HepG2 (cell line): ENCODE data around the gene TRAF4. TPM values are rescaled to one million over a fixed set of nuclear protein-coding genes. Genes with fewer than 3 reads are reported as not detected.

ENCODE experiments used
- ATAC-seq: fragments of 200-7000 bp; cut with Tn5 transposase; 3 replicates; pipeline ENCODE4 v1.9.1; 2020; ENCODE audit warnings: mild to moderate bottlenecking, moderate library complexity
- BruUV-seq: library from RNA; stranded (reverse); fragments of 400-500 nt; replicated peaks from 2 replicates; lab custom pipeline; 2021; lab: Mats Ljungman, UMichigan
- CTCF ChIA-PET: fragments of 300-600 bp; formaldehyde crosslinking; extraction: SDS; loops from one replicate; lab custom pipeline; 2021; ENCODE audit warnings: low total read pairs, inconsistent platforms, low intra/inter-chr PET ratio; lab: Yijun Ruan, JAX
- POLR2A ChIA-PET: fragments of 350-600 bp; sonication (Branson Sonifier 250); formaldehyde crosslinking; loops from one replicate; lab custom pipeline; 2020; ENCODE audit warnings: antibody characterized with exemption, inconsistent platforms; lab: Yijun Ruan, JAX
- DNase-seq: peaks from one replicate; pipeline ENCODE4 v3.0.0-alpha.2; 2015; ENCODE audit warnings: low spot score
- FAIRE-seq: peaks from 3 replicates; lab custom pipeline; 2011; peaks lifted over from hg19 to GRCh38; lab: Jason Lieb, UNC
- H2AFZ ChIP-seq: one replicate; pipeline ENCODE4 v1.6.1; 2011; ENCODE audit warnings: low read length, inconsistent platforms
- H3K27ac ChIP-seq: fragments of 300-600 bp; 3 replicates; pipeline ENCODE4 v1.8.0; 2011; ENCODE audit warnings: mixed run types, mild to moderate bottlenecking, mixed read lengths, low read length, inconsistent platforms; ENCODE audit not compliant: insufficient read depth; ENCODE audit errors: extremely low read length
- H3K27me3 ChIP-seq, 2 experiments: fragments of 200-600 bp in 1 of 2; 2 replicates in 1 of 2; 3 replicates in 1 of 2; pipeline versions ENCODE4 v1.6.0 to v1.8.0; 2011; ENCODE audit warnings: low read length in 2 of 2, mild to moderate bottlenecking in 2 of 2, moderate library complexity in 2 of 2, inconsistent platforms in 1 of 2; ENCODE audit not compliant: insufficient read depth in 2 of 2, control insufficient read depth in 1 of 2
- H3K36me3 ChIP-seq, 2 experiments: fragments of 200-600 bp in 1 of 2; replicated peaks in 1 of 2; 2 replicates in 1 of 2; 3 replicates in 1 of 2; pipeline versions ENCODE4 v1.5.1 to v1.8.0; 2011; ENCODE audit warnings: low read length in 2 of 2, inconsistent platforms in 1 of 2; ENCODE audit not compliant: insufficient read depth in 2 of 2, control insufficient read depth in 1 of 2
- H3K4me1 ChIP-seq: 2 replicates; pipeline ENCODE4 v1.5.1; 2012; ENCODE audit warnings: low read length, inconsistent platforms; ENCODE audit not compliant: insufficient read depth
- H3K4me2 ChIP-seq: 2 replicates; pipeline ENCODE4 v1.6.0; 2011; ENCODE audit warnings: low read depth, low read length, inconsistent platforms
- H3K4me3 ChIP-seq, 3 experiments: fragments of 200-600 bp in 1 of 3; sonication (generic), shearing (Covaris generic) in 1 of 3; replicated peaks in 1 of 3; 2 replicates each; pipeline ENCODE4 v1.5.1; 2011 to 2016; ENCODE audit warnings: low read length in 3 of 3, inconsistent platforms in 2 of 3, low read depth in 2 of 3, mild to moderate bottlenecking in 2 of 3, control low read depth in 1 of 3, mixed read lengths in 1 of 3; ENCODE audit not compliant: insufficient read depth in 1 of 3
- H3K79me2 ChIP-seq: one replicate; pipeline ENCODE4 v1.6.1; 2011; ENCODE audit warnings: low read length, inconsistent platforms; ENCODE audit not compliant: insufficient read depth
- H3K9ac ChIP-seq: 2 replicates; pipeline ENCODE4 v1.6.0; 2011; ENCODE audit warnings: mild to moderate bottlenecking, low read depth, low read length, inconsistent platforms; ENCODE audit not compliant: insufficient read depth
- H3K9me3 ChIP-seq: 2 replicates; pipeline ENCODE4 v1.5.1; 2012; ENCODE audit warnings: mild to moderate bottlenecking, low read length
- H4K20me1 ChIP-seq: 2 replicates; pipeline ENCODE4 v1.6.0; 2011; ENCODE audit warnings: inconsistent platforms, mild to moderate bottlenecking, low read length, moderate library complexity; ENCODE audit not compliant: insufficient read depth
- ATF7-NPFF ChIP-seq: sonication (generic); formaldehyde crosslinking; IDR thresholded peaks from 2 replicates; pipeline ENCODE4 v1.8.1; 2023; ENCODE audit warnings: mild to moderate bottlenecking, low read depth, missing genetic modification reagents, moderate library complexity
- MAFK ChIP-seq, 2 experiments: IDR thresholded peaks in 1 of 2; conservative IDR thresholded peaks in 1 of 2; 2 replicates each; pipeline ENCODE4 v1.6.1; 2011; ENCODE audit warnings: improper control_type of control experiment in 2 of 2, low read length in 2 of 2
- NCOR1 ChIP-seq: fragments of 200-600 bp; sonication (generic); IDR thresholded peaks from 2 replicates; pipeline ENCODE4 v1.7.0; 2017; ENCODE audit warnings: antibody characterized with exemption, low read length, borderline replicate concordance
- NFYB ChIP-seq: sonication (generic); formaldehyde crosslinking; IDR thresholded peaks from 2 replicates; pipeline ENCODE4 v1.4.0; 2020; ENCODE audit warnings: missing genetic modification reagents
- RBAK ChIP-seq: sonication (generic); formaldehyde crosslinking; IDR thresholded peaks from 2 replicates; pipeline ENCODE4 v1.5.1; 2020; ENCODE audit warnings: mild to moderate bottlenecking, missing genetic modification reagents
- RCOR2 ChIP-seq: IDR thresholded peaks from 2 replicates; pipeline ENCODE4 v1.6.1; 2016; ENCODE audit warnings: missing biosample characterization, missing genetic modification reagents
- REXO4 ChIP-seq: sonication (generic); formaldehyde crosslinking; IDR thresholded peaks from 2 replicates; pipeline ENCODE4 v1.8.0; 2022; ENCODE audit warnings: missing genetic modification reagents, mild to moderate bottlenecking, borderline replicate concordance
- SMAD1 ChIP-seq: sonication (generic); formaldehyde crosslinking; IDR thresholded peaks from 2 replicates; pipeline ENCODE4 v1.4.0; 2020; ENCODE audit warnings: missing genetic modification reagents, low read depth, mild to moderate bottlenecking, borderline replicate concordance
- U2AF2 ChIP-seq: fragments of 200-400 bp; formaldehyde crosslinking; IDR thresholded peaks from 2 replicates; pipeline ENCODE4 v1.6.1; 2017; ENCODE audit warnings: low read depth, mild to moderate bottlenecking, low read length
- ZNF292 ChIP-seq: sonication (generic); formaldehyde crosslinking; IDR thresholded peaks from 2 replicates; pipeline ENCODE4 v1.8.1; 2022; ENCODE audit warnings: mild to moderate bottlenecking, low read depth, missing genetic modification reagents, borderline replicate concordance
- ZNF33A ChIP-seq: sonication (generic); formaldehyde crosslinking; IDR thresholded peaks from 2 replicates; pipeline ENCODE4 v1.5.1; 2020; ENCODE audit warnings: missing genetic modification reagents, mild to moderate bottlenecking, moderate library complexity, borderline replicate concordance
- ZNF75D ChIP-seq: sonication (generic); formaldehyde crosslinking; IDR thresholded peaks from 2 replicates; pipeline ENCODE4 v1.8.1; 2023; ENCODE audit warnings: missing genetic modification reagents, mild to moderate bottlenecking, borderline replicate concordance
- WGBS: methylation state at CpG from one replicate; pipeline ENCODE4 v1.1.6; 2017; ENCODE audit warnings: low lambda C conversion rate; 5-methylcytosine and 5-hydroxymethylcytosine counted together
- in situ Hi-C: cut with HindIII; loops from 2 replicates; pipeline ENCODE4 v1.10.0; 2017; ENCODE audit warnings: low pct_unique_long_range_greater_than_20kb; ENCODE audit not compliant: extremely low pct_ligation_motif_present
- intact Hi-C: fragments of 100-400 bp; cut with micrococcal nuclease; formaldehyde crosslinking; loops from one replicate; pipeline ENCODE4 v1.10.0; 2022; ENCODE audit not compliant: unreplicated experiment
- polyA plus RNA-seq, 8 experiments: library from polyadenylated mRNA; depleted of rRNA in 3 of 8; stranded (reverse) in 7 of 8; unstranded in 1 of 8; fragments of >200 nt; fragmentation: Illumina TruSeq in 4 of 8; extraction: Trizol in 4 of 8; gene quantifications; 2 replicates each; pipeline versions ENCODE4 v1.2.1 to v1.2.3, GENCODE V29; 2011 to 2016; ENCODE audit warnings: low read depth in 4 of 8, missing spikeins in 1 of 8, mixed read lengths in 1 of 8; ENCODE audit not compliant: insufficient read depth in 1 of 8
- total RNA-seq, 5 experiments: library from RNA; depleted of rRNA; stranded (reverse); fragments of >200 nt; fragmentation: Illumina TruSeq; extraction: Trizol; gene quantifications; 2 replicates each; pipeline ENCODE4 v1.2.3, GENCODE V29; 2016; ENCODE audit warnings: low read depth in 1 of 5
- TF ChIP-seq, protein P1 (sequence below): sonication (generic); formaldehyde crosslinking; IDR thresholded peaks from 2 replicates; pipeline ENCODE4 v1.4.0; 2020; ENCODE audit warnings: mild to moderate bottlenecking, missing genetic modification reagents
- TF ChIP-seq, protein P2 (sequence below): sonication (generic); formaldehyde crosslinking; IDR thresholded peaks from 2 replicates; pipeline ENCODE4 v1.5.1; 2020; ENCODE audit warnings: mild to moderate bottlenecking, missing genetic modification reagents, borderline replicate concordance

TRAF4 gene
- total and polyA plus RNA-seq, 2 of the 13 experiments (the other 11 are each of a cell fraction or from before 2014, with no cell fraction given), result 86.0 to 89.9 TPM

DNA sequence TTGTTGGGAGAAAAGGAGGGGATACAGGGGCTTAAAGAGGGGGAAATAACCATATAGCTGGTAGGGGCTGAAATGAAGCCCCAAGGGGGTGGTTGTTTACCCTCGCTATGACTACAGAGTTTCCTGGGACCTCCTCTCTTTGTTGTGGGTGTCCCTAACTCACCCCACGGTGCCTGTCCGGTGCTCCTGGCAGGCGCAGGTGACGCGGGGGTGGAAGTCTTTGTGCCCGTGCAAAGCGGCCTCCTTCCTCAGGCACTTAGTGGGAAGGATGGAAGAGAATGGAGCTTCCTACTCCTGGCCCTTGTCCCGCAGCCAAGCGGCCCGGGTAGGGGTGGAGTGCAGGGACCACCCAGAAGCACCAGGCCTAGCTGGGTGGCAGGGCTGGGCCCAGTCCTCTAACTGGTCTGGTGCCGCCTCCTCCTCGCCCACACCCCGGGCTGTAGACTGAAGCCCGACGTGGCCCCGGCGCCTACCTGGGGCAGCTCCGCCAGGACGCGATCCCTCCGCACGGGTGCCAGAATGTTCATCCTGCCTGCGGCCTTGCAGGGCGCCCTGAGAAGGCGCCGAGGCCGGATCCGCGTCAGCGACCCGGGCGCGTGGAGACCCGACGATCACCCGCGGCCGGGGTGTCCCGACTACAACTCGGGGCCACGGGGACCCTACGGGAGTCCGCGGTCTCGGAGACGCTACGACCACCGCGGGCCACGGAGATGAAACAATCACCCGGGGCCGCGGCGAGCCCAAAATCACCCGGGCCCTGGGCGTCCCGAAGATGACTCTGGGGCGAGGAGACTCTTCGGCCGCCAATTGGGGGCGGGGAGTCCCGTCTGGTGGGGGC is 26.9 kb upstream of the TRAF4 start:
- POLR2A ChIA-PET, result interaction anchor here (10.1 kb wide), 1 partner anchor 18 kb away, joined by 145 read pairs; no protein-coding TSS in a partner anchor
- TF ChIP-seq ZNF33A (CRISPR knock-in tag) (no peak), RCOR2 (no peak), REXO4 (no peak), NCOR1 (no peak), ZNF292 (CRISPR knock-in tag) (no peak), ATF7-NPFF (no peak), NFYB (CRISPR knock-in tag) (no peak), RBAK (CRISPR knock-in tag) (no peak), SMAD1 (CRISPR knock-in tag) (no peak), U2AF2 (no peak), ZNF75D (CRISPR knock-in tag) (no peak), MAFK (conservative IDR thresholded peaks at IDR 0.05 in 1 of 2, IDR thresholded peaks at IDR 0.05 in 1 of 2; ENCODE audit: low read length in 2 of 2) (no peak)
- TF ChIP-seq, protein P1, sequence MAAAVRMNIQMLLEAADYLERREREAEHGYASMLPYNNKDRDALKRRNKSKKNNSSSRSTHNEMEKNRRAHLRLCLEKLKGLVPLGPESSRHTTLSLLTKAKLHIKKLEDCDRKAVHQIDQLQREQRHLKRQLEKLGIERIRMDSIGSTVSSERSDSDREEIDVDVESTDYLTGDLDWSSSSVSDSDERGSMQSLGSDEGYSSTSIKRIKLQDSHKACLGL, result no peak
- TF ChIP-seq, protein P2, sequence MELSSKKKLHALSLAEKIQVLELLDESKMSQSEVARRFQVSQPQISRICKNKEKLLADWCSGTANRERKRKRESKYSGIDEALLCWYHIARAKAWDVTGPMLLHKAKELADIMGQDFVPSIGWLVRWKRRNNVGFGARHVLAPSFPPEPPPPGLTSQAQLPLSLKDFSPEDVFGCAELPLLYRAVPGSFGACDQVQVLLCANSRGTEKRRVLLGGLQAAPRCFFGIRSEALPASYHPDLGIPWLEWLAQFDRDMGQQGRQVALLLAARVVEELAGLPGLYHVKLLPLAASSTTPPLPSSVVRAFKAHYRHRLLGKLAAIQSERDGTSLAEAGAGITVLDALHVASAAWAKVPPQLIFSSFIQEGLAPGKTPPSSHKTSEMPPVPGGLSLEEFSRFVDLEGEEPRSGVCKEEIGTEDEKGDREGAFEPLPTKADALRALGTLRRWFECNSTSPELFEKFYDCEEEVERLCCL, result no peak
- H3K27me3 ChIP-seq, result peaks cover 2 to 3% of the 10 kb centered on the region in 2 experiments; a peak in 3 of 5 replicates
- no peaks in the 10 kb centered on the region for H3K9me3 ChIP-seq
- CTCF ChIA-PET, result no interaction called here
- peaks cover 1 to 12% of the 10 kb centered on the region in 2 experiments; a peak in 1 of 5 replicates for H3K36me3 ChIP-seq
- H3K79me2 ChIP-seq, result peaks cover 20% of the 10 kb centered on the region
- FAIRE-seq, result no peak
- WGBS, result 84% methylated on average over 49 of the region's 63 CpGs
- BruUV-seq, result no TSS peak
- no peak overlapping the region for H3K9ac ChIP-seq
- no peak overlapping the region for H2AFZ ChIP-seq
- no peak for ATAC-seq
- no peak overlapping the region for H3K4me2 ChIP-seq
- in situ Hi-C loops, result loop anchor here (5.0 kb wide), 1 partner anchor 70 kb away; the partner anchor contains the start of gene BLTP2
- H3K4me3 ChIP-seq, result no peak overlapping the region
- H3K27ac ChIP-seq, result no peak overlapping the region
- H4K20me1 ChIP-seq, result peaks cover 14% of the 10 kb centered on the region
- H3K4me1 ChIP-seq, result peaks cover 44% of the 10 kb centered on the region
- DNase-seq, result no peak
- intact Hi-C loops, result no loop called here
